ENCODE measurements around the gene FANCC.

Gene FANCC

GRCh38 chr9:95102001-95102433, 215.5 kb downstream of the FANCC start:
- DNase-seq (ENCODE audit: low read depth, low spot score): no peak
- TF ChIP-seq CTCF (IDR thresholded peaks at IDR 0.05; ENCODE audit: low read depth, low read length): no peak
- in situ Hi-C loops (cut with HindIII; ENCODE audit: low sequenced_read_pairs): no loop called here
- no peak overlapping the region for H3K4me3 ChIP-seq (ENCODE audit: low read depth, low read length)

GRCh38 chr9:95101326-95101725, 216.2 kb downstream of the FANCC start:
- H3K4me3 ChIP-seq (ENCODE audit: low read depth, low read length): no peak overlapping the region
- DNase-seq (ENCODE audit: low read depth, low spot score): no peak
- in situ Hi-C loops (cut with HindIII; ENCODE audit: low sequenced_read_pairs): no loop called here
- no peak for TF ChIP-seq CTCF (IDR thresholded peaks at IDR 0.05; ENCODE audit: low read depth, low read length)

GRCh38 chr9:95100071-95100627, 217.4 kb downstream of the FANCC start:
- TF ChIP-seq CTCF (IDR thresholded peaks at IDR 0.05; ENCODE audit: low read depth, low read length): no peak
- no peak overlapping the region for H3K4me3 ChIP-seq (ENCODE audit: low read depth, low read length)
- in situ Hi-C loops (cut with HindIII; ENCODE audit: low sequenced_read_pairs): no loop called here
- no peak for DNase-seq (ENCODE audit: low read depth, low spot score)

- H3K4me3 ChIP-seq (ENCODE audit: low read depth, low read length): no peak overlapping the region
- no peak for TF ChIP-seq CTCF (IDR thresholded peaks at IDR 0.05; ENCODE audit: low read depth, low read length)
- in situ Hi-C loops (cut with HindIII; ENCODE audit: low sequenced_read_pairs): no loop called here
- DNase-seq (ENCODE audit: low read depth, low spot score): no peak
Observed at GRCh38 chr9:95099321-95100070, 218.0 kb downstream of the FANCC start.

GRCh38 chr9:95098391-95098921, 219.1 kb downstream of the FANCC start:
- no peak for DNase-seq (ENCODE audit: low read depth, low spot score)
- no peak overlapping the region for H3K4me3 ChIP-seq (ENCODE audit: low read depth, low read length)
- no peak for TF ChIP-seq CTCF (IDR thresholded peaks at IDR 0.05; ENCODE audit: low read depth, low read length)
- in situ Hi-C loops (cut with HindIII; ENCODE audit: low sequenced_read_pairs): no loop called here

GRCh38 chr9:95097279-95097678, 220.2 kb downstream of the FANCC start:
- DNase-seq (ENCODE audit: low read depth, low spot score): no peak
- no peak for TF ChIP-seq CTCF (IDR thresholded peaks at IDR 0.05; ENCODE audit: low read depth, low read length)
- no peak overlapping the region for H3K4me3 ChIP-seq (ENCODE audit: low read depth, low read length)
- in situ Hi-C loops (cut with HindIII; ENCODE audit: low sequenced_read_pairs): no loop called here

Data from astrocyte of the spinal cord (primary cell).